ENCODE data around the gene PIK3CA.

GRCh38 chr3:179181993-179182551, 33.9 kb downstream of the PIK3CA start:
- TF ChIP-seq, protein P1, sequence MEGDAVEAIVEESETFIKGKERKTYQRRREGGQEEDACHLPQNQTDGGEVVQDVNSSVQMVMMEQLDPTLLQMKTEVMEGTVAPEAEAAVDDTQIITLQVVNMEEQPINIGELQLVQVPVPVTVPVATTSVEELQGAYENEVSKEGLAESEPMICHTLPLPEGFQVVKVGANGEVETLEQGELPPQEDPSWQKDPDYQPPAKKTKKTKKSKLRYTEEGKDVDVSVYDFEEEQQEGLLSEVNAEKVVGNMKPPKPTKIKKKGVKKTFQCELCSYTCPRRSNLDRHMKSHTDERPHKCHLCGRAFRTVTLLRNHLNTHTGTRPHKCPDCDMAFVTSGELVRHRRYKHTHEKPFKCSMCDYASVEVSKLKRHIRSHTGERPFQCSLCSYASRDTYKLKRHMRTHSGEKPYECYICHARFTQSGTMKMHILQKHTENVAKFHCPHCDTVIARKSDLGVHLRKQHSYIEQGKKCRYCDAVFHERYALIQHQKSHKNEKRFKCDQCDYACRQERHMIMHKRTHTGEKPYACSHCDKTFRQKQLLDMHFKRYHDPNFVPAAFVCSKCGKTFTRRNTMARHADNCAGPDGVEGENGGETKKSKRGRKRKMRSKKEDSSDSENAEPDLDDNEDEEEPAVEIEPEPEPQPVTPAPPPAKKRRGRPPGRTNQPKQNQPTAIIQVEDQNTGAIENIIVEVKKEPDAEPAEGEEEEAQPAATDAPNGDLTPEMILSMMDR (conservative IDR thresholded peaks at IDR 0.05), result no peak
- TF ChIP-seq ZFX (IDR thresholded peaks at IDR 0.05), result no peak

All from C4-2B (cell line).